ENCODE measurements around the gene GAK.

- TF ChIP-seq CTCF (IDR thresholded peaks at IDR 0.05) (no peak), POLR2AphosphoS5 (IDR thresholded peaks at IDR 0.05; ENCODE audit: insufficient read depth in 1 of 2, low read depth in 1 of 2) (no peak)
Measured at GRCh38 chr4:949656-950055, 17.5 kb upstream of the GAK start.

All from vagina (tissue), 2 donors.